H1 (cell line): ENCODE measurements around the gene EXOC1L. TPM values are rescaled to one million over a fixed set of nuclear protein-coding genes. Genes with fewer than 3 reads are reported as not detected.

Experiments
- CTCF ChIA-PET: fragments of 300-600 bp; sonication (Branson Sonifier 250); formaldehyde crosslinking; loops from one replicate; lab custom pipeline; 2021; ENCODE audit not compliant: partially characterized antibody; lab: Charles Lee
- POLR2A ChIA-PET: fragments of 300-600 bp; sonication (Branson Sonifier 250); formaldehyde crosslinking; loops from one replicate; lab custom pipeline; 2021; ENCODE audit warnings: inconsistent platforms; ENCODE audit not compliant: partially characterized antibody; lab: Charles Lee
- DNase-seq, 2 experiments: peaks; one replicate each; pipeline versions ENCODE4 v3.0.0 to v3.0.0-alpha.2; 2010 to 2022; ENCODE audit warnings: low spot score in 2 of 2, low read depth in 1 of 2, mixed read lengths in 1 of 2
- FAIRE-seq: peaks from 2 replicates; lab custom pipeline; 2011; peaks lifted over from hg19 to GRCh38; lab: Jason Lieb, UNC
- H2AFZ ChIP-seq: 2 replicates; pipeline ENCODE4 v1.8.1; 2012; ENCODE audit warnings: low read length, inconsistent platforms
- H2AK5ac ChIP-seq: 2 replicates; pipeline ENCODE4 v1.6.1; 2013; ENCODE audit warnings: low read depth, low read length
- H2BK120ac ChIP-seq: replicated peaks from 2 replicates; pipeline ENCODE3; 2013; ENCODE audit warnings: low read depth, low read length, inconsistent platforms
- H2BK12ac ChIP-seq: 2 replicates; pipeline ENCODE4 v1.6.1; 2013; ENCODE audit warnings: low read depth, low read length
- H2BK15ac ChIP-seq: 2 replicates; pipeline ENCODE4 v1.6.1; 2013; ENCODE audit warnings: low read length
- H2BK20ac ChIP-seq: 2 replicates; pipeline ENCODE4 v1.6.1; 2013; ENCODE audit warnings: low read length
- H2BK5ac ChIP-seq: 2 replicates; pipeline ENCODE4 v1.6.1; 2013; ENCODE audit warnings: low read depth, low read length
- H3K14ac ChIP-seq: 2 replicates; pipeline ENCODE4 v1.6.1; 2013; ENCODE audit warnings: inconsistent platforms; ENCODE audit not compliant: insufficient read length
- H3K18ac ChIP-seq: 2 replicates; pipeline ENCODE4 v1.6.1; 2013; ENCODE audit warnings: low read length; ENCODE audit errors: extremely low read depth
- H3K23ac ChIP-seq: 2 replicates; pipeline ENCODE4 v1.6.1; 2013; ENCODE audit warnings: inconsistent platforms; ENCODE audit not compliant: insufficient read length
- H3K23me2 ChIP-seq: 2 replicates; pipeline ENCODE4 v1.6.1; 2013; ENCODE audit warnings: low read depth, low read length
- H3K27ac ChIP-seq: 2 replicates; pipeline ENCODE4 v1.6.1; 2011; ENCODE audit warnings: low read depth, low read length, inconsistent platforms
- H3K27me3 ChIP-seq, 4 experiments: replicated peaks in 1 of 4; 1 replicate in 1 of 4; 2 replicates in 3 of 4; pipeline versions ENCODE4 v1.6.1 to v1.8.1; 2011 to 2013; ENCODE audit warnings: low read length in 3 of 4, mild to moderate bottlenecking in 3 of 4, inconsistent platforms in 2 of 4, mixed read lengths in 2 of 4, moderate library complexity in 1 of 4; ENCODE audit not compliant: control insufficient read depth in 3 of 4, insufficient read depth in 3 of 4; ENCODE audit errors: extremely low read depth in 1 of 4
- H3K36me3 ChIP-seq, 4 experiments: 2 replicates each; pipeline versions ENCODE4 v1.6.1 to v1.8.1; 2011 to 2013; ENCODE audit warnings: mild to moderate bottlenecking in 4 of 4, low read length in 3 of 4, moderate library complexity in 2 of 4, control low read depth in 1 of 4, inconsistent platforms in 1 of 4; ENCODE audit not compliant: insufficient read depth in 4 of 4, control insufficient read depth in 2 of 4
- H3K4ac ChIP-seq: replicated peaks from 2 replicates; pipeline ENCODE3; 2013; ENCODE audit warnings: low read length, low read depth, mixed read lengths, inconsistent platforms; ENCODE audit not compliant: insufficient read length
- H3K4me1 ChIP-seq, 4 experiments: replicated peaks in 1 of 4; 1 replicate in 1 of 4; 2 replicates in 3 of 4; pipeline versions ENCODE4 v1.6.1 to v1.8.1; 2011 to 2013; ENCODE audit warnings: low read length in 3 of 4, inconsistent platforms in 2 of 4, mixed read lengths in 1 of 4; ENCODE audit not compliant: insufficient read depth in 4 of 4, control insufficient read depth in 3 of 4
- H3K4me2 ChIP-seq, 2 experiments: 2 replicates each; pipeline versions ENCODE4 v1.6.1 to v1.8.1; 2011 to 2013; ENCODE audit warnings: low read depth in 2 of 2, low read length in 2 of 2, control low read depth in 1 of 2, inconsistent platforms in 1 of 2, mild to moderate bottlenecking in 1 of 2; ENCODE audit not compliant: insufficient read depth in 1 of 2
- H3K4me3 ChIP-seq, 4 experiments: fragments of 200-600, 300-600 bp in 1 of 4; sonication (generic), shearing (Covaris generic), sonication (Bioruptor Twin) in 1 of 4; 2 replicates each; pipeline versions ENCODE4 v1.5.1 to v1.8.1; 2011 to 2016; ENCODE audit warnings: low read length in 4 of 4, low read depth in 3 of 4, control low read depth in 2 of 4, inconsistent platforms in 2 of 4, mild to moderate bottlenecking in 2 of 4, mixed read lengths in 1 of 4, moderate library complexity in 1 of 4; ENCODE audit not compliant: insufficient read depth in 2 of 4; ENCODE audit errors: extremely low read depth in 1 of 4
- H3K56ac ChIP-seq: replicated peaks from 2 replicates; pipeline ENCODE3; 2013; ENCODE audit warnings: low read depth, mild to moderate bottlenecking, mixed read lengths, low read length, inconsistent platforms; ENCODE audit not compliant: insufficient read length
- H3K79me1 ChIP-seq: 2 replicates; pipeline ENCODE4 v1.6.1; 2013; ENCODE audit warnings: low read depth, low read length, control low read depth
- H3K79me2 ChIP-seq, 2 experiments: 2 replicates each; pipeline versions ENCODE4 v1.6.1 to v1.8.1; 2012 to 2013; ENCODE audit warnings: low read length in 2 of 2, mild to moderate bottlenecking in 2 of 2, inconsistent platforms in 1 of 2; ENCODE audit not compliant: insufficient read depth in 2 of 2, control insufficient read depth in 1 of 2
- H3K9ac ChIP-seq, 4 experiments: replicated peaks in 1 of 4; 1 replicate in 1 of 4; 2 replicates in 3 of 4; pipeline versions ENCODE4 v1.6.1 to v1.8.1; 2011 to 2013; ENCODE audit warnings: low read depth in 3 of 4, low read length in 3 of 4, control low read depth in 2 of 4, mild to moderate bottlenecking in 2 of 4, moderate library complexity in 2 of 4, inconsistent platforms in 1 of 4; ENCODE audit errors: extremely low read depth in 1 of 4
- H3K9me3 ChIP-seq, 2 experiments: 2 replicates each; pipeline versions ENCODE4 v1.6.1 to v1.8.1; 2012 to 2013; ENCODE audit warnings: mild to moderate bottlenecking in 2 of 2, moderate library complexity in 2 of 2, control low read depth in 1 of 2, inconsistent platforms in 1 of 2, low read depth in 1 of 2, low read length in 1 of 2, mixed read lengths in 1 of 2; ENCODE audit not compliant: insufficient read depth in 2 of 2
- H4K20me1 ChIP-seq, 2 experiments: replicated peaks in 1 of 2; 2 replicates each; pipeline versions ENCODE3 to v1.8.1; 2011 to 2013; ENCODE audit warnings: inconsistent platforms in 2 of 2, low read length in 2 of 2, mild to moderate bottlenecking in 1 of 2; ENCODE audit not compliant: insufficient read depth in 2 of 2, control insufficient read depth in 1 of 2
- H4K5ac ChIP-seq: 2 replicates; pipeline ENCODE4 v1.6.1; 2013; ENCODE audit warnings: low read length, low read depth, mixed read lengths, inconsistent platforms; ENCODE audit not compliant: insufficient read length
- H4K8ac ChIP-seq: 2 replicates; pipeline ENCODE4 v1.8.0; 2013; ENCODE audit warnings: mild to moderate bottlenecking, moderate library complexity, low read length, inconsistent platforms; ENCODE audit not compliant: insufficient read depth; ENCODE audit errors: extremely low read depth
- H4K91ac ChIP-seq: replicated peaks from 2 replicates; pipeline ENCODE3; 2013; ENCODE audit warnings: low read length, mixed read lengths, inconsistent platforms; ENCODE audit not compliant: insufficient read length
- CHD1 ChIP-seq: IDR thresholded peaks from 2 replicates; pipeline ENCODE4 v1.6.1; 2012; ENCODE audit warnings: low read depth, low read length, improper control_type of control experiment
- RBBP5 ChIP-seq: IDR thresholded peaks from 2 replicates; pipeline ENCODE4 v1.7.1; 2012; ENCODE audit warnings: low read depth, mild to moderate bottlenecking, inconsistent platforms, low read length, moderate library complexity, borderline replicate concordance
- SAP30 ChIP-seq: fragments of 300-600 bp; sonication (generic); IDR thresholded peaks from 2 replicates; pipeline ENCODE4 v1.7.1; 2012; ENCODE audit warnings: low read length, moderate library complexity, mild to moderate bottlenecking, inconsistent platforms; ENCODE audit not compliant: insufficient read depth, insufficient replicate concordance
- WGBS, 2 experiments: shearing (Covaris generic) in 1 of 2; methylation state at CpG; one replicate each; pipeline versions ENCODE4 v1.1.6 to v1.1.7; 2013 to 2015; ENCODE audit warnings: low lambda C conversion rate in 2 of 2, mixed read lengths in 2 of 2, inconsistent platforms in 1 of 2, low coverage in 1 of 2, missing lambda C conversion rate in 1 of 2; ENCODE audit not compliant: insufficient replicate concordance in 2 of 2, insufficient coverage in 1 of 2, insufficient read length in 1 of 2; ENCODE audit errors: extremely low coverage in 1 of 2, missing lambda C conversion rate in 1 of 2; 5-methylcytosine and 5-hydroxymethylcytosine counted together
- polyA plus RNA-seq, 7 experiments: library from polyadenylated mRNA; depleted of rRNA in 3 of 7; stranded (reverse) in 5 of 7; unstranded in 2 of 7; fragments of >200 nt in 5 of 7; fragments of 200-250 nt in 2 of 7; gene quantifications; 1 replicate in 5 of 7; 2 replicates in 1 of 7; 4 replicates in 1 of 7; pipeline versions ENCODE4 v1.2.1 to v1.2.3, GENCODE V29; 2011 to 2013; ENCODE audit warnings: missing spikeins in 2 of 7, mixed read lengths in 2 of 7
- total RNA-seq: library from RNA; stranded (reverse); fragmentation: NEBNext Ultra II Directional; extraction: Animal tissue kit (Norgen Biotek cat#: 25700); gene quantifications from 2 replicates; pipeline ENCODE4 v1.2.1, GENCODE V29; 2021

EXOC1L gene
- total and polyA plus RNA-seq, 2 of the 8 experiments (the other 6 are each of a cell fraction or from before 2014, with no cell fraction given): 0.08 TPM; not detected in 1

DNA sequence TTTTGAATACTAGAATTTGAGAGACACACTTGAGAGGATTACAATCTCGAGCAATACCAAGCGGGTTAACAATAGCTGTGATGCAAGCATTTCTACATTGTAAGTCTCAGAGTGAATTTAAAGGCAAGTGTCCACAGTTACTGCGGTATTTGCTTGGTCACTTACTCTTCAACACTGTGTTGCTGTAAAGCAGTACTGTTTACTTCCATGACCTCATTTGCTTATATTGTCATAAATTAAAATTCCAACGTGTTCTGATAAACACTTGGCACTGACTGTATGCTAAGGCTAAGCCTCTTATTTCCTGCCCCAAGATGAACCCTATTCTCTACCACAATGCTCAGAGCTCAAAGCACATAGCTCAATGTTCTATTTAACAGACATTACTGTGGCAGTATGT, 11.1 kb downstream of the EXOC1L start:
- H3K4ac ChIP-seq: no peak overlapping the region
- H2AK5ac ChIP-seq: no peak overlapping the region
- FAIRE-seq (no peak), DNase-seq (no peak)
- no peak overlapping the region for H3K9ac ChIP-seq
- H3K27ac ChIP-seq: no peak overlapping the region
- no peaks in the 10 kb centered on the region for H3K36me3 ChIP-seq
- H2BK5ac ChIP-seq: no peak overlapping the region
- no peaks in the 10 kb centered on the region for H3K9me3 ChIP-seq
- H4K5ac ChIP-seq: no peak overlapping the region
- H3K79me2 ChIP-seq: no peaks in the 10 kb centered on the region
- H4K20me1 ChIP-seq: no peaks in the 10 kb centered on the region
- no peak overlapping the region for H3K23ac ChIP-seq
- no peak overlapping the region for H3K4me3 ChIP-seq
- no peak overlapping the region for H4K91ac ChIP-seq
- no peak overlapping the region for H3K4me2 ChIP-seq
- H3K79me1 ChIP-seq: no peaks in the 10 kb centered on the region
- H2BK120ac ChIP-seq: no peak overlapping the region
- no peak overlapping the region for H3K56ac ChIP-seq
- H2BK12ac ChIP-seq: no peak overlapping the region
- H2AFZ ChIP-seq: no peak overlapping the region
- H3K27me3 ChIP-seq: no peaks in the 10 kb centered on the region
- whole genome bisulfite sequencing, 2 experiments: 83% methylated on average over 4 of the region's 4 CpGs; no CpG with 5 or more reads in 1 of the 2 experiments
- H3K4me1 ChIP-seq: no peaks in the 10 kb centered on the region
- H4K8ac ChIP-seq: no peak overlapping the region
- CTCF ChIA-PET: interaction anchor here (0.6 to 1.4 kb wide), 3 partner anchors 19 to 221 kb away, joined by 3 read pairs; no protein-coding TSS in a partner anchor
- H3K14ac ChIP-seq: no peak overlapping the region
- no peak overlapping the region for H2BK20ac ChIP-seq
- H3K18ac ChIP-seq: no peak overlapping the region
- POLR2A ChIA-PET: interaction anchor here (1.1 kb wide), 2 partner anchors 11 kb away, joined by 3 to 5 read pairs; partner anchors contain the start of gene EXOC1L
- H3K23me2 ChIP-seq: no peaks in the 10 kb centered on the region
- no peak for TF ChIP-seq RBBP5
- TF ChIP-seq SAP30: no peak
- TF ChIP-seq CHD1: no peak
- H2BK15ac ChIP-seq: no peak overlapping the region
